ENCODE measurements around the gene GUSB. TPM values are rescaled to one million over a fixed set of nuclear protein-coding genes. Genes with fewer than 3 reads are reported as not detected.

GUSB gene
- total and polyA plus RNA-seq, 9 of the 15 experiments (the other 6 are each of a cell fraction or from before 2014, with no cell fraction given) = 22.7 to 102 (median 60.1) TPM

DNA sequence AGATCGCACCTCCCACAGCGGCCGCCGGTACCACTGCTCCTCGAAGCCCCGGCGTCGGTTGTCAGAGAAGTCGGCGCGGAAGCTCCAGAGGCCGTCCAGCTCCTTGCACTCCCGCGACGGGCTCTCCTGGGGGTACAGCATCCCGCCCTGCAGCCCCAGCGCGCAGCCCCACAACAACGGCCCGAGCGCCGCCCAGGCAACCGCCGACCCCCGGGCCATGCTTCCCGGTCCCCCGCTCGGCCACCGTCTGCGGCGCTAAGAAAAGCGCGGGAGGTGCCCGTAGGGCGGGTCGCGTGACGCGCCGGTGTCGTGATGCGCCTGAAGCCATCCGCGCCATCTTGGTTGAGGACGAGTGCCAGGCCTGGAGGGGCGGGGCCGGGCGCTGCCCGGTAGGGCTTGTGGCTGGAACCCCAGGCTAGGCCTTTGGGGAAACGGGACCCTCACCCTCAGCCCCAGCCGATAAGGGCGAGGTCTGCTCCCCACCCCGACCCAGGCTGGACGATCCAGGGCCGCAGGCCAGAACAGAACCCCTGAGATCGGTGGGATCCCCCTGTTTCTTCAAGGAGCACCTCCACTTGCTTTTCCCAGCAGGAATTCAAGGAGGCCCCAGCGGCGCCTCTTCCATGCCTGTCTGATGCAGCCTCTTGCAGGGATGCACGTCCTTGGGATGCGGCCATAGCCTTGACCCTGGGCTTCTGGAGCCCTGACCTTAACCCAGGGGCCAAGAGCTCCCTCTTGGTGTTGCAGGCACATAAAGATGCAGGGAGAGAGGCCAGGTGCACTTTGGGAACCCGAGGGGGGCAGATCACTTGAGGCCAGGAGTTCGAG, at the start of gene GUSB (continued):
- TF ChIP-seq POLR2B (IDR thresholded peaks at IDR 0.05; ENCODE audit: low read depth, partially characterized antibody) (peak; percentile 77), RB1 (IDR thresholded peaks at IDR 0.05; ENCODE audit: low read depth) (peak; percentile 100), POLR2A (conservative IDR thresholded peaks at IDR 0.05) (peak; percentile 87), ZNF124 (CRISPR knock-in tag; IDR thresholded peaks at IDR 0.05) (no peak), XRCC5 (IDR thresholded peaks at IDR 0.05; ENCODE audit: low read depth, low read length) (peak; percentile 87; the same call in 1 of the 2 replicates), NBN (IDR thresholded peaks at IDR 0.05; ENCODE audit: low read depth) (peak; percentile 65; the same call in 1 of the 2 replicates), ZNF785 (CRISPR knock-in tag; IDR thresholded peaks at IDR 0.05) (no peak), SMAD4 (CRISPR knock-in tag; conservative IDR thresholded peaks at IDR 0.05) (peak; percentile 76; the same call in 1 of the 2 replicates), NR3C1 (CRISPR knock-in tag; IDR thresholded peaks at IDR 0.05) (no peak; the same call in 1 of the 2 replicates), ZNF274 (IDR thresholded peaks at IDR 0.05; ENCODE audit: borderline replicate concordance, low read depth, low read length) (no peak), CBX5 (IDR thresholded peaks at IDR 0.05; ENCODE audit: borderline replicate concordance, low read depth) (0 out of 2 replicates have a peak, but pooled peaks have one; percentile 32), ZNF830 (CRISPR knock-in tag; IDR thresholded peaks at IDR 0.05) (no peak), HCFC1 (IDR thresholded peaks at IDR 0.05; ENCODE audit: low read depth, low read length) (peak; percentile 98), ZNF589 (CRISPR knock-in tag; IDR thresholded peaks at IDR 0.05; ENCODE audit: low read depth) (no peak), ZSCAN32 (CRISPR knock-in tag; IDR thresholded peaks at IDR 0.05) (0 out of 2 replicates have a peak, but pooled peaks have one; percentile 45), GTF2F1 (IDR thresholded peaks at IDR 0.05; ENCODE audit: low read depth, low read length) (peak; percentile 71)
- TF ChIP-seq, protein P1, sequence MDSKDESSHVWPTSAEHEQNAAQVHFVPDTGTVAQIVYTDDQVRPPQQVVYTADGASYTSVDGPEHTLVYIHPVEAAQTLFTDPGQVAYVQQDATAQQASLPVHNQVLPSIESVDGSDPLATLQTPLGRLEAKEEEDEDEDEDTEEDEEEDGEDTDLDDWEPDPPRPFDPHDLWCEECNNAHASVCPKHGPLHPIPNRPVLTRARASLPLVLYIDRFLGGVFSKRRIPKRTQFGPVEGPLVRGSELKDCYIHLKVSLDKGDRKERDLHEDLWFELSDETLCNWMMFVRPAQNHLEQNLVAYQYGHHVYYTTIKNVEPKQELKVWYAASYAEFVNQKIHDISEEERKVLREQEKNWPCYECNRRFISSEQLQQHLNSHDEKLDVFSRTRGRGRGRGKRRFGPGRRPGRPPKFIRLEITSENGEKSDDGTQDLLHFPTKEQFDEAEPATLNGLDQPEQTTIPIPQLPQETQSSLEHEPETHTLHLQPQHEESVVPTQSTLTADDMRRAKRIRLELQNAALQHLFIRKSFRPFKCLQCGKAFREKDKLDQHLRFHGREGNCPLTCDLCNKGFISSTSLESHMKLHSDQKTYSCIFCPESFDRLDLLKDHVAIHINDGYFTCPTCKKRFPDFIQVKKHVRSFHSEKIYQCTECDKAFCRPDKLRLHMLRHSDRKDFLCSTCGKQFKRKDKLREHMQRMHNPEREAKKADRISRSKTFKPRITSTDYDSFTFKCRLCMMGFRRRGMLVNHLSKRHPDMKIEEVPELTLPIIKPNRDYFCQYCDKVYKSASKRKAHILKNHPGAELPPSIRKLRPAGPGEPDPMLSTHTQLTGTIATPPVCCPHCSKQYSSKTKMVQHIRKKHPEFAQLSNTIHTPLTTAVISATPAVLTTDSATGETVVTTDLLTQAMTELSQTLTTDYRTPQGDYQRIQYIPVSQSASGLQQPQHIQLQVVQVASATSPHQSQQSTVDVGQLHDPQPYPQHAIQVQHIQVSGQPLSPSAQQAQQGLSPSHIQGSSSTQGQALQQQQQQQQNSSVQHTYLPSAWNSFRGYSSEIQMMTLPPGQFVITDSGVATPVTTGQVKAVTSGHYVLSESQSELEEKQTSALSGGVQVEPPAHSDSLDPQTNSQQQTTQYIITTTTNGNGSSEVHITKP (IDR thresholded peaks at IDR 0.05; ENCODE audit: partially characterized antibody) = peak; percentile 85
- TF ChIP-seq, protein P2, sequence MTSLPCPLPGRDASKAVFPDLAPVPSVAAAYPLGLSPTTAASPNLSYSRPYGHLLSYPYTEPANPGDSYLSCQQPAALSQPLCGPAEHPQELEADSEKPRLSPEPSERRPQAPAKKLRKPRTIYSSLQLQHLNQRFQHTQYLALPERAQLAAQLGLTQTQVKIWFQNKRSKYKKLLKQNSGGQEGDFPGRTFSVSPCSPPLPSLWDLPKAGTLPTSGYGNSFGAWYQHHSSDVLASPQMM (CRISPR knock-in tag; IDR thresholded peaks at IDR 0.05) = no peak
- TF ChIP-seq, protein P3, sequence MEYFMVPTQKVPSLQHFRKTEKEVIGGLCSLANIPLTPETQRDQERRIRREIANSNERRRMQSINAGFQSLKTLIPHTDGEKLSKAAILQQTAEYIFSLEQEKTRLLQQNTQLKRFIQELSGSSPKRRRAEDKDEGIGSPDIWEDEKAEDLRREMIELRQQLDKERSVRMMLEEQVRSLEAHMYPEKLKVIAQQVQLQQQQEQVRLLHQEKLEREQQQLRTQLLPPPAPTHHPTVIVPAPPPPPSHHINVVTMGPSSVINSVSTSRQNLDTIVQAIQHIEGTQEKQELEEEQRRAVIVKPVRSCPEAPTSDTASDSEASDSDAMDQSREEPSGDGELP (CRISPR knock-in tag; IDR thresholded peaks at IDR 0.05; ENCODE audit: borderline replicate concordance) = peak; percentile 93
- TF ChIP-seq, protein P4, sequence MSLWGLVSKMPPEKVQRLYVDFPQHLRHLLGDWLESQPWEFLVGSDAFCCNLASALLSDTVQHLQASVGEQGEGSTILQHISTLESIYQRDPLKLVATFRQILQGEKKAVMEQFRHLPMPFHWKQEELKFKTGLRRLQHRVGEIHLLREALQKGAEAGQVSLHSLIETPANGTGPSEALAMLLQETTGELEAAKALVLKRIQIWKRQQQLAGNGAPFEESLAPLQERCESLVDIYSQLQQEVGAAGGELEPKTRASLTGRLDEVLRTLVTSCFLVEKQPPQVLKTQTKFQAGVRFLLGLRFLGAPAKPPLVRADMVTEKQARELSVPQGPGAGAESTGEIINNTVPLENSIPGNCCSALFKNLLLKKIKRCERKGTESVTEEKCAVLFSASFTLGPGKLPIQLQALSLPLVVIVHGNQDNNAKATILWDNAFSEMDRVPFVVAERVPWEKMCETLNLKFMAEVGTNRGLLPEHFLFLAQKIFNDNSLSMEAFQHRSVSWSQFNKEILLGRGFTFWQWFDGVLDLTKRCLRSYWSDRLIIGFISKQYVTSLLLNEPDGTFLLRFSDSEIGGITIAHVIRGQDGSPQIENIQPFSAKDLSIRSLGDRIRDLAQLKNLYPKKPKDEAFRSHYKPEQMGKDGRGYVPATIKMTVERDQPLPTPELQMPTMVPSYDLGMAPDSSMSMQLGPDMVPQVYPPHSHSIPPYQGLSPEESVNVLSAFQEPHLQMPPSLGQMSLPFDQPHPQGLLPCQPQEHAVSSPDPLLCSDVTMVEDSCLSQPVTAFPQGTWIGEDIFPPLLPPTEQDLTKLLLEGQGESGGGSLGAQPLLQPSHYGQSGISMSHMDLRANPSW (CRISPR knock-in tag; IDR thresholded peaks at IDR 0.05) = peak; percentile 97; the same call in 1 of the 2 replicates

All from K562 (cell line).